GM19467 (cell line): ENCODE data around the gene LHX5.

Experiments
- ATAC-seq: cut with Tn5 transposase; IDR thresholded peaks from one replicate; pipeline ENCODE4 v1.9.1; 2021; ENCODE audit warnings: mild to moderate bottlenecking, moderate library complexity; ENCODE audit not compliant: unreplicated experiment

LHX5 gene

DNA sequence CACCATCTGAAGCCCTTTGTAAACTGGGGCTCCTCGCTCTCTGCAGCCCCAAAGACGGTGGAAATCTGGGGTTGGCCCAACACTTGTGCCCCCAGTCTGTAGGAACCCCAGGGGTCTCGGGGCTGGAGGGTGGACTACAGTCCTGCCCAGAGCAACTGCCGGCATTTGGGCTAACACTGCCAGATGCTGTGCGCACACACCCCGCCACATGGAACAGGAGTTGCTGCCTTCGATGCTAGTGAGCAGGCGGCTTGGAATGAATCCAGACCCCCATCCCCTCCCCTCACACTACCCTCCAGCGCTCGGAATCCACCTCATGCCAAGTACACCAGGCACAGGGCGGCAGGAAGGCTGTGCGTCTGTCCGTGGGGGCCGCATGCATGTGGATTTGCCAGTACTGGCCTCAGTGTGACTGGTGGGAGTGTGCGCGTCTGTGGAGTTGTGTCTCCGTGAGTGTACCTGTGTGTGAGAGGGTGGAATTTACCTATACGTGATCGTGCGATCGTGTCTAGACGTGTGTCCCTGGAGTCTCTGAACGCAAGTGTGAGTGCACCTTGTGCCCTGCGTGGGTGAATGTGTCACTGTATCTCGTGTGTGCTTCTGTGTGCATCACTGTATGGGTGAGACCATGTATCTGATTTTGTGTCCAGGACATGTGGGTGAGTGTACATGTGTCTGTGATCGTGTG, 5.1 kb downstream of the LHX5 start:
- no peak for ATAC-seq

- no peak for ATAC-seq
These were observed 5.7 kb downstream of the LHX5 start for GRCh38 chr12:113465808-113466453.

DNA sequence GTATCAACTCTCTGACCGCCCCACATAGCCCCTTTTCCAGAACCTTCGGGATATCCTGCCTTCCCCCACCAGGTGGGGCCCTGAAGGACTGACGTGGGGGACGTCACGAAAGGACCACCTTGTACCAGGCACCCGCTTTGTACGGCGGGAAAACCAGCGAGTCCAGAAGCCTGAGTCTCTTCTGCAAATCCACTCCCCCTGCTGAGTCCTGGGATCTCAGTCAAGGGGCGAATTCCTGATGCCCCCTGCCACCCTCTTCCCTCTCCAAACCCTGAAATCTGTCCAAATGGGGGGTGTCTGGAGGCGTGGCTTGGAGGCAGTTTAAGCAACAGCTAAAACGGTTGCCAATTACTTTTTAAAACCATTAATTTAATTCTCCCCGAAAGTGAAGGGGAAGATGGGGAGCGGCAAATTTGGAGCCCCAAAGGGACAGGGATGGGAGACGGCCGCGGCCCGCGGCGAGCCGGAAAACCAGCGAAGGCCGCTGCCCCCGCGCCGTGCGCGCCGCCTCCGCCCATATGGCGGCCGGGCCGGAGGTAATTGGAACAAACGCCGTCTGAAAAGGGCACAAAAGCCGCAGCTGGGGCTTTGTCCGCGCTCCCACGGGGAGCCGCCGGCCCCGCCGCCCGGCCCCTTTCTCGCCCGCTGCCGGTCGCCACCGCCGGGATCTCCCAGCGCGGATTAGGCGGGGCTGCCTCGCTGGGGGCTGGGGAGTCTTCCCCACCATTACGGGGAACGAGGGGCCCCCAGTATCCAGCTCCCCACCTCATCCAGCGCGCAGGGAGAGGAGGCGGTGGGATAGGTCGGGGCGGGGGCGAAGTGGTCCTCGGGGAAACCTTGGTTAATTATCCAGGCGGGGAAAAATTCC, 6.6 kb downstream of the LHX5 start:
- ATAC-seq: no peak

GRCh38 chr12:113464452-113464775, 7.3 kb downstream of the LHX5 start:
- ATAC-seq: no peak

GRCh38 chr12:113463746-113464451, 7.8 kb downstream of the LHX5 start:
- ATAC-seq: no peak

- ATAC-seq: no peak
These were observed 8.5 kb downstream of the LHX5 start for GRCh38 chr12:113462998-113463745.

DNA sequence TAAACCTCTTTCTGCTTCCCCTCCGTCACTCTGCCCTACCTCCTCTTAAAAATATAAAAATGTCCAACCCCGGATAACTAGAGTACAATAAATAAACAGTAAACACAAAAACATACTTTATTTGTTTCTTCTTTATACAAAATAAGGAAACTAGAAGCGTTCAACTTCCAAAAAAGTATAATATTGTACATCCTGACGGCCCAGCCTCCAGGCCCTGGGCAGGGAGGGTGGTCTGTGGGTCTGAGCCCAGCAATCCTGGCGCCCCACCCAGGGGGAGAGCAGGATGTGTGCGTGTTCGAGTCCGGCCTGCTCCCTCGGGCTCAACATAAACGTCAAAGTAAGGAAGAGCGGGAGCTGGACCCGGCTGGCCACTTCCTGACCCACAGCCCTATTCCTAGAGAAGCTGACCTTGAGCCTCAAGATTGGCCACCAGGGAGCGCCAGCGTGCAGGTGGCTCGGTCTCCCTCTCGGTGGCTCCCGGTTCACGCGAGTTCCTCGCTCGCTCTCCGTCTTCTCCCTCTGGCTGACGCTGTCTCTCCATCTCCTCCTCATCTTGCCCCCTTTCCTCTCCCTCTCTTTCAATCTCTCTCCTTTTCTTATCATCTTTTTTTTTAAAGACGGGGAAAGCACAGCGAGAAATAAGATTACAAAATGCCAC, 9.4 kb downstream of the LHX5 start:
- ATAC-seq: no peak

DNA sequence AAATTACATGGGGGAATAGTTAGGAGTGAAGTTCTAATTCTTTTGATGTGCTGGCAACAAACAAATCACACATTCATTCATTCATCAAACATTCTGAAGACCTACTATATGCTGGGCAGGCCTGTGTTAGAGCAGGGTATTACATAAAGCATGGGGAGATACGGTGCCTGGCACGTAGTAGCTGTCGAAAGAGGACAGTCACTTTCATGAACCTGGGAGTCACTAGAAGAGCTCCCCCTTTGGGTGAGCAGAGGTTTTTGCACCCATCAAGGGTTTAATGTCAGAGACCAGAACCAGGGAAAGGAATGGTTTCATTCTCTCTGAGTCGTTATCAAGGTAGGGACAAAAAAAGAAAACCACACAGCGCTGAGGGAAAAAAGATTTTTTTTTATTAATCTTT, 10.0 kb downstream of the LHX5 start:
- no peak for ATAC-seq

- no peak for ATAC-seq
These were observed 11.7 kb downstream of the LHX5 start for GRCh38 chr12:113459981-113460380.

DNA sequence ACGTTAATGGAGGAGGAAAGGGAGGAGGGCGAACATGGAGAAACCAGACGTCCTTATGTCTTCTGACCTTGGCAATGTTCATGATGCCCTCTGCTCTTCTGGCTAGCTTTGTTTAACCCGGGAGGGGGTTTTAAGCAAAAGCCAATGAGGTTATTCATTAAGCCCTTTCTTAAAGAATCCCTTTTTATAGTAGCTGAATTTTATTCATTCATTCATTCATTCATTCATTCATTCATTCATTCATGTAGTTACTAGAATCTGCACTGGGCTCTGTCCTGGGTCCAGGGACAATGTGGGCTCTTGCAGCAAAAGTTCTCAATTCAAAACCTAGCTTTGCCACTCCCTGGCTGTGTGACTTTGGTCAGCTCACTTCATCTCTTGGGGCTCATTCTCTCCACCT, 14.0 kb downstream of the LHX5 start:
- no peak for ATAC-seq

DNA sequence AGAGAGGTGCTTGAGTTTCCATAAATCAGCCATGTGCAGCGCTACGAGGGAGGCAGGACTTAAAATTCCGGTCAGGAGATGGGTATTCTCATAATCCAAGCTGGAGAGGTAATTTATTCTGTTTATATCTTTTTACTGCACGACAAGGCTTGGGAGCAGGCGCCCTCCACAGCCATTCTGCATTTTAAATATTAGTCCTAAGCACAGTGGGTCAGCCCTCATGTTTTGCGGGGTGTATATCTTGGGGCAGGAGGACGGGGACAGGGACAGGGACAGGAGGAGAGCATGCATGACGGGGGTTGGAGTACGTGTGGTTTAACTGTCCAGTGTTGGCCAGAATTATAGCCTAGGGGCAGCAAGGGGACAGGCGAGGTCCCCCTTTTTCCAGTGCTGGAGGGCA, 14.5 kb downstream of the LHX5 start:
- no peak for ATAC-seq

- ATAC-seq: no peak
These were observed 14.9 kb downstream of the LHX5 start for GRCh38 chr12:113456761-113457160.

GRCh38 chr12:113456199-113456598, 15.5 kb downstream of the LHX5 start:
- no peak for ATAC-seq

DNA sequence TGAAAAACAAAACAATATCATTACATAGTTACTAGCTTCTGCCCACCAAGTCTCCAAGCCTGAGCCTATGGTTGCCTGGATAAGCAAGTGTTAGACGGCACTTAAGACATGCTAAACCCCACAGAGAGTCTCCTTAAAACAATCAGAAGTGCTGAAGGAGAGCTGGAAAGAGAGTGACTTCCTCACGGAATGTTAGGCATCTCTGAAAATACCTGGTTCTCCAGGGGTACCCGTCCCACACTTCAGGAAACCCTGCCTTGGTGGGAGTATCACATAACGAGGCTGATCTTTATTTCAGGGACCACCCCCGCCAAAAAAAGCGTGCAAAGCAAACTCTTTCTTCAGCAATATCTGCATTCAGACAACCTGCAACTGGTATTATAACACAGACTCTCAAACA, 18.3 kb downstream of the LHX5 start:
- no peak for ATAC-seq

DNA sequence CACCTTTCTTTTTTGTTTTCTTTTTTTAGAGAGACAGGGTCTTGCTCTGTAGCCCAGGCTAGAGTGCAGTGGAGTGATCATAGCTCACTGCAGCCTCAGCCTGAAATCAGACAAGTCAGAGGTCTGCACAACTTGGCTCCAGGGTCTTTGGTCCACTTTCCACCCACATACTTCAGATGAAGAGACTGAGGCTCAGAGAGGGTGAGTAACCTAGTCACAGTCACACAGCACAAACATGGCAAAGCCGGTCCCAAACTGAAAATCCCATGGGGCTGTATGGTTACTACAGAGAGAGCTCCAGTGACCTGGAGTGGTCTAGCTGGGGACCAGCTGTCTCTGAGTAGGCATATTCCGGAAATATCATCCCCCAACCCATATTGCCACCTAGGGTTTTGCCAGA, 19.2 kb downstream of the LHX5 start:
- ATAC-seq: no peak

- no peak for ATAC-seq
These were observed 21.8 kb downstream of the LHX5 start for GRCh38 chr12:113449839-113450238.

- no peak for ATAC-seq
These were observed 22.4 kb downstream of the LHX5 start for GRCh38 chr12:113449299-113449698.

GRCh38 chr12:113448873-113449272, 22.8 kb downstream of the LHX5 start:
- no peak for ATAC-seq

DNA sequence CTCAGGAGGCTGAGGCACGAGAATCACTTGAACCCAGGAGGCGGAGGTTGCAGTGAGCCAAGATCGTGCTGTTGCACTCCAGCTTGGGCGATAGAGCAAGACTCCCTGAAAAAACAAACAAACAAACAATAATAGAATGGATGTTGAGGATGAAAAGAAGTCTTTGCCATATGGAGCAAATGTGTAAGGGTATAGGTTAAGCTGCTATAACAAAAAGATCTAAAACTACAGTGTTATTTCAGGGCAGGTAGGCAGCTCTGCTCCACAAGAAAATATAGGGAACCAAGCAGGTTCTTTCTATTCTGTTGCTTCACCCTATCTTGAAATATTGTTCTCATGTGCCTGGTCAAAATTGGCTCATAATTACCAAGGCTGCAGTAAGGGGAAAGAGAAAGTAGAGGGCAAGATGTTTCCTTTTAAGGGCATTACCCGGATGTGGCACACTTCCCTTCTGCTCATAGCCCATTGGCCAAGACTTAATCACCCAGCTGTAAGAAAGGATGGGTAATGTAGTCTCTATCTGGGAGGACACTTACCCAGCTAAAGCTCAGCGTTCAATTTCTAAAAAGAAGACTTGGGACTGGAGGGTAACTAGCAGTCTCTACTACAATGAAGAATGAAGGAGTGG, 26.0 kb downstream of the LHX5 start:
- no peak for ATAC-seq

DNA sequence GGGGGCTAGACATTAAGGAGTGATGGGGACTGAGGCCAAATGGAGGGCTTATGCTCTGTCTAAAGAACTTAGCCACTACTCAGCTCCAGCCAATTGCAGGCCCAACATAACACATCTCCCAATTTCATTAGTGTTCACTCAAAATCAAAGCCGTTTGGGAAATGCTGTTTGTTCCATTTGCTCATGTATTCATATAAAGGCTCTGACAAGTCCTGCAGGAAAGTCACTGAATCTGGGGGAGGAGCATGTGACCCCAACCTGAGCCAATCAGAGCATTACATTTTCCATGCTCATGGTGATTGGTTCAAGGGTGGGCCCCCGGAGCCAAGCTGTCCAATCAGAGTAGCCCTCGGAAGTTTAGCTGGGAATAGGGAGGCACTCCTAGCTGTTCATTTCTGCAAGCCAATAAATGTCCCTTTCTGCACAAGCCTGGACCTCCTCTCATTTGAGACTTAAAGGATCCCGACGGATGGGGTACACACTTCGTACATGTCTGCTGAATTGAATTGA, 28.6 kb downstream of the LHX5 start:
- no peak for ATAC-seq
